Keratinocyte (primary cell): Measurements from ENCODE around the gene FBXO45.

Experiments used
- CTCF ChIP-seq, 3 experiments: IDR thresholded peaks in 1 of 3; conservative IDR thresholded peaks in 1 of 3; optimal IDR thresholded peaks in 1 of 3; 2 replicates in 2 of 3; 3 replicates in 1 of 3; pipeline versions ENCODE3 to v1.5.1; 2011; ENCODE audit warnings: low read length in 3 of 3, mild to moderate bottlenecking in 3 of 3, moderate library complexity in 2 of 3, control low read depth in 1 of 3, inconsistent platforms in 1 of 3; ENCODE audit not compliant: insufficient read depth in 2 of 3; ENCODE audit errors: extremely low read depth in 1 of 3
- EZH2 ChIP-seq: IDR thresholded peaks from one replicate; pipeline ENCODE4 v1.6.1; 2012; ENCODE audit warnings: inconsistent platforms, mild to moderate bottlenecking, low read length, moderate library complexity

- no peak for TF ChIP-seq EZH2
- TF ChIP-seq CTCF (optimal IDR thresholded peaks at IDR 0.05 in 1 of 3, IDR thresholded peaks at IDR 0.05 in 1 of 3, conservative IDR thresholded peaks at IDR 0.05 in 1 of 3; ENCODE audit: extremely low read depth in 1 of 3, insufficient read depth in 2 of 3, low read length in 3 of 3), result no peak
Measured at GRCh38 chr3:196629228-196629627, 60.8 kb downstream of the FBXO45 start.
